GM19395 (cell line): ENCODE results near the gene ITPR2.

ENCODE experiments used
- ATAC-seq: cut with Tn5 transposase; IDR thresholded peaks from one replicate; pipeline ENCODE4 v1.9.1; 2021; ENCODE audit warnings: mild to moderate bottlenecking, moderate library complexity; ENCODE audit not compliant: unreplicated experiment

ITPR2 gene

GRCh38 chr12:26711072-26711471 lies 121.9 kb downstream of the ITPR2 start:
- no peak for ATAC-seq

GRCh38 chr12:26705851-26706250 lies 127.1 kb downstream of the ITPR2 start:
- ATAC-seq: no peak

GRCh38 chr12:26704684-26705460 lies 128.1 kb downstream of the ITPR2 start:
- ATAC-seq: no peak

- ATAC-seq: no peak
Measured at GRCh38 chr12:26704214-26704613, 128.8 kb downstream of the ITPR2 start.

GRCh38 chr12:26702741-26703140 lies 130.3 kb downstream of the ITPR2 start:
- ATAC-seq: no peak

GRCh38 chr12:26701604-26702215 lies 131.3 kb downstream of the ITPR2 start:
- ATAC-seq: no peak

- ATAC-seq: no peak
Measured at GRCh38 chr12:26700430-26700829, 132.6 kb downstream of the ITPR2 start.

GRCh38 chr12:26699237-26699636 lies 133.8 kb downstream of the ITPR2 start:
- ATAC-seq: no peak

GRCh38 chr12:26698186-26698585 lies 134.8 kb downstream of the ITPR2 start:
- ATAC-seq: no peak

GRCh38 chr12:26697217-26697616 lies 135.8 kb downstream of the ITPR2 start:
- ATAC-seq: no peak

- no peak for ATAC-seq
Measured at GRCh38 chr12:26696613-26697092, 136.3 kb downstream of the ITPR2 start.

- no peak for ATAC-seq
Measured at GRCh38 chr12:26696048-26696612, 136.9 kb downstream of the ITPR2 start.

- no peak for ATAC-seq
Measured at GRCh38 chr12:26694402-26694801, 138.6 kb downstream of the ITPR2 start.

- no peak for ATAC-seq
Measured at GRCh38 chr12:26692407-26692806, 140.6 kb downstream of the ITPR2 start.

- no peak for ATAC-seq
Measured at GRCh38 chr12:26691234-26691970, 141.6 kb downstream of the ITPR2 start.

- no peak for ATAC-seq
Measured at GRCh38 chr12:26690601-26691000, 142.4 kb downstream of the ITPR2 start.

GRCh38 chr12:26689281-26689841 lies 143.6 kb downstream of the ITPR2 start:
- ATAC-seq: no peak

- no peak for ATAC-seq
Measured at GRCh38 chr12:26688344-26688904, 144.6 kb downstream of the ITPR2 start.

GRCh38 chr12:26686408-26686807 lies 146.6 kb downstream of the ITPR2 start:
- no peak for ATAC-seq

- no peak for ATAC-seq
Measured at GRCh38 chr12:26684101-26684500, 148.9 kb downstream of the ITPR2 start.

GRCh38 chr12:26683443-26683842 lies 149.6 kb downstream of the ITPR2 start:
- no peak for ATAC-seq
